Liver (tissue), 3 donors: ENCODE measurements around the gene ALKAL2.

Source experiments
- JUND ChIP-seq, 2 donors: IDR thresholded peaks; 2 replicates each; pipeline ENCODE4 v1.6.1; 2016; ENCODE audit warnings: antibody characterized with exemption in 2 of 2
- RAD21 ChIP-seq, 2 donors: IDR thresholded peaks; 2 replicates each; pipeline ENCODE4 v1.6.1; 2016; ENCODE audit warnings: antibody characterized with exemption in 2 of 2, mild to moderate bottlenecking in 2 of 2
- SP1 ChIP-seq: IDR thresholded peaks from 2 replicates; pipeline ENCODE4 v1.6.1; 2018; ENCODE audit warnings: antibody characterized with exemption, mild to moderate bottlenecking
- YY1 ChIP-seq: IDR thresholded peaks from 2 replicates; pipeline ENCODE4 v1.6.1; 2016; ENCODE audit warnings: antibody characterized with exemption, mild to moderate bottlenecking
- TF ChIP-seq, protein P1 (sequence below): fragments of 150-350 bp; IDR thresholded peaks from 2 replicates; pipeline ENCODE4 v1.5.1; 2017; ENCODE audit warnings: improper control_type of control experiment, low read depth, low read length; ENCODE audit not compliant: missing input control
- TF ChIP-seq, protein P2 (sequence below): IDR thresholded peaks from 2 replicates; pipeline ENCODE4 v1.6.1; 2016; ENCODE audit warnings: antibody characterized with exemption, mild to moderate bottlenecking
- TF ChIP-seq, protein P3 (sequence below): IDR thresholded peaks from 2 replicates; pipeline ENCODE4 v1.6.1; 2016; ENCODE audit warnings: antibody characterized with exemption
- donor health status: healthy.
- donor health status: healthy.

DNA sequence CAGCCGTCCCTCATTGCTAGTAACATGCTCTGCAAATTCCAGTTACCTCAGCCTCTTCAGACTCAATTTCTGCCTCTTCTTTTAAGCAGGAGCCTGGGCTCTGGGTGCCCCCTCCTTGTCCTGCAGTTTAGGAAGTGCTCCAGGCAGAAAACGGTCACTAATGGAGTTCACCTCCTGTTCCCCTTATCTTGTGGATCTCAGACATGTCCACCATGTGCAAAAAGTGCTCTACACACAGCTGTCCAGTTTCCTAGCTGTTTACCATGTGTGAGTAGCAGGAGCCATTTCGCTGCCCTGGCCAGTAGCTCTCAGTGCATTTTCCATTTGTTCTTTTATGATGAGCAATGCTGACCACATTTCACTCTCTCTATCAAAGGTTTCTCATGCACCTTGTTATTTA is 29.0 kb downstream of the ALKAL2 start:
- TF ChIP-seq, protein P1, sequence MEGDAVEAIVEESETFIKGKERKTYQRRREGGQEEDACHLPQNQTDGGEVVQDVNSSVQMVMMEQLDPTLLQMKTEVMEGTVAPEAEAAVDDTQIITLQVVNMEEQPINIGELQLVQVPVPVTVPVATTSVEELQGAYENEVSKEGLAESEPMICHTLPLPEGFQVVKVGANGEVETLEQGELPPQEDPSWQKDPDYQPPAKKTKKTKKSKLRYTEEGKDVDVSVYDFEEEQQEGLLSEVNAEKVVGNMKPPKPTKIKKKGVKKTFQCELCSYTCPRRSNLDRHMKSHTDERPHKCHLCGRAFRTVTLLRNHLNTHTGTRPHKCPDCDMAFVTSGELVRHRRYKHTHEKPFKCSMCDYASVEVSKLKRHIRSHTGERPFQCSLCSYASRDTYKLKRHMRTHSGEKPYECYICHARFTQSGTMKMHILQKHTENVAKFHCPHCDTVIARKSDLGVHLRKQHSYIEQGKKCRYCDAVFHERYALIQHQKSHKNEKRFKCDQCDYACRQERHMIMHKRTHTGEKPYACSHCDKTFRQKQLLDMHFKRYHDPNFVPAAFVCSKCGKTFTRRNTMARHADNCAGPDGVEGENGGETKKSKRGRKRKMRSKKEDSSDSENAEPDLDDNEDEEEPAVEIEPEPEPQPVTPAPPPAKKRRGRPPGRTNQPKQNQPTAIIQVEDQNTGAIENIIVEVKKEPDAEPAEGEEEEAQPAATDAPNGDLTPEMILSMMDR = no peak
- TF ChIP-seq JUND (IDR thresholded peaks at IDR 0.05) (no peak), YY1 (no peak), SP1 (no peak), RAD21 (IDR thresholded peaks at IDR 0.05) (no peak)
- TF ChIP-seq, protein P2, sequence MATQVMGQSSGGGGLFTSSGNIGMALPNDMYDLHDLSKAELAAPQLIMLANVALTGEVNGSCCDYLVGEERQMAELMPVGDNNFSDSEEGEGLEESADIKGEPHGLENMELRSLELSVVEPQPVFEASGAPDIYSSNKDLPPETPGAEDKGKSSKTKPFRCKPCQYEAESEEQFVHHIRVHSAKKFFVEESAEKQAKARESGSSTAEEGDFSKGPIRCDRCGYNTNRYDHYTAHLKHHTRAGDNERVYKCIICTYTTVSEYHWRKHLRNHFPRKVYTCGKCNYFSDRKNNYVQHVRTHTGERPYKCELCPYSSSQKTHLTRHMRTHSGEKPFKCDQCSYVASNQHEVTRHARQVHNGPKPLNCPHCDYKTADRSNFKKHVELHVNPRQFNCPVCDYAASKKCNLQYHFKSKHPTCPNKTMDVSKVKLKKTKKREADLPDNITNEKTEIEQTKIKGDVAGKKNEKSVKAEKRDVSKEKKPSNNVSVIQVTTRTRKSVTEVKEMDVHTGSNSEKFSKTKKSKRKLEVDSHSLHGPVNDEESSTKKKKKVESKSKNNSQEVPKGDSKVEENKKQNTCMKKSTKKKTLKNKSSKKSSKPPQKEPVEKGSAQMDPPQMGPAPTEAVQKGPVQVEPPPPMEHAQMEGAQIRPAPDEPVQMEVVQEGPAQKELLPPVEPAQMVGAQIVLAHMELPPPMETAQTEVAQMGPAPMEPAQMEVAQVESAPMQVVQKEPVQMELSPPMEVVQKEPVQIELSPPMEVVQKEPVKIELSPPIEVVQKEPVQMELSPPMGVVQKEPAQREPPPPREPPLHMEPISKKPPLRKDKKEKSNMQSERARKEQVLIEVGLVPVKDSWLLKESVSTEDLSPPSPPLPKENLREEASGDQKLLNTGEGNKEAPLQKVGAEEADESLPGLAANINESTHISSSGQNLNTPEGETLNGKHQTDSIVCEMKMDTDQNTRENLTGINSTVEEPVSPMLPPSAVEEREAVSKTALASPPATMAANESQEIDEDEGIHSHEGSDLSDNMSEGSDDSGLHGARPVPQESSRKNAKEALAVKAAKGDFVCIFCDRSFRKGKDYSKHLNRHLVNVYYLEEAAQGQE = no peak
- TF ChIP-seq, protein P3, sequence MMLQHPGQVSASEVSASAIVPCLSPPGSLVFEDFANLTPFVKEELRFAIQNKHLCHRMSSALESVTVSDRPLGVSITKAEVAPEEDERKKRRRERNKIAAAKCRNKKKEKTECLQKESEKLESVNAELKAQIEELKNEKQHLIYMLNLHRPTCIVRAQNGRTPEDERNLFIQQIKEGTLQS = no peak
